NB4 (cell line): ENCODE results near the gene ATF5.
"Not testable (repeated sequence)": the region's sequence is repeated elsewhere in the genome, so short reads cannot be mapped to it uniquely, and the experiment has no call there.

Source experiments
- DNase-seq: peaks from one replicate; pipeline ENCODE4 v3.0.0; 2010; ENCODE audit warnings: low read depth
- H3K4me3 ChIP-seq: one replicate; pipeline ENCODE4 v1.5.1; 2011; ENCODE audit warnings: mild to moderate bottlenecking, low read depth, low read length, moderate library complexity
- CTCF ChIP-seq: IDR thresholded peaks from one replicate; pipeline ENCODE4 v1.5.1; 2012; ENCODE audit warnings: low read depth, low read length
- MAX ChIP-seq: IDR thresholded peaks from 2 replicates; pipeline ENCODE4 v1.6.1; 2011; ENCODE audit warnings: low read depth, low read length
- MYC ChIP-seq: IDR thresholded peaks from 2 replicates; pipeline ENCODE4 v1.6.1; 2011; ENCODE audit warnings: low read depth, low read length
- POLR2A ChIP-seq: IDR thresholded peaks from 2 replicates; pipeline ENCODE4 v1.6.1; 2011; ENCODE audit warnings: mild to moderate bottlenecking; ENCODE audit not compliant: insufficient read length; ENCODE audit errors: extremely low read depth

Gene ATF5

GRCh38 chr19:49920624-49921363, 8.2 kb upstream of the ATF5 start:
- TF ChIP-seq MYC = no peak
- no peak for TF ChIP-seq MAX
- no peak for TF ChIP-seq CTCF
- no peak for TF ChIP-seq POLR2A
- H3K4me3 ChIP-seq = no peak overlapping the region
- no peak for DNase-seq

GRCh38 chr19:49921871-49922795, 6.9 kb upstream of the ATF5 start:
- peak; percentile 72 for DNase-seq
- H3K4me3 ChIP-seq = no peak overlapping the region
- TF ChIP-seq CTCF (no peak), MAX (no peak), POLR2A (peak; percentile 10), MYC (no peak)

- no peak overlapping the region for H3K4me3 ChIP-seq
- TF ChIP-seq MYC = no peak
- no peak for DNase-seq
Observed at GRCh38 chr19:49923055-49924003, 5.7 kb upstream of the ATF5 start.

- TF ChIP-seq POLR2A (no peak), MAX (no peak), MYC (no peak), CTCF (no peak)
- no peak overlapping the region for H3K4me3 ChIP-seq
- DNase-seq = no peak
Observed at GRCh38 chr19:49924004-49924880, 4.8 kb upstream of the ATF5 start.

GRCh38 chr19:49924881-49925210, 4.2 kb upstream of the ATF5 start:
- H3K4me3 ChIP-seq, DNase-seq: not testable (repeated sequence)

- peak overlapping the region; percentile 6 for H3K4me3 ChIP-seq
- TF ChIP-seq MAX = no peak
- no peak for TF ChIP-seq CTCF
- TF ChIP-seq POLR2A = no peak
- no peak for TF ChIP-seq MYC
- no peak for DNase-seq
Observed at GRCh38 chr19:49925486-49925885, 3.5 kb upstream of the ATF5 start.
